HT-29 (cell line): ENCODE measurements around the gene HGD. TPM values are rescaled to one million over a fixed set of nuclear protein-coding genes. Genes with fewer than 3 reads are reported as not detected.
"Not testable (repeated sequence)": the region's sequence is repeated elsewhere in the genome, so short reads cannot be mapped to it uniquely, and the experiment has no call there.

ENCODE experiments used
- DNase-seq: peaks from one replicate; pipeline ENCODE4 v3.0.0-alpha.2; 2015; ENCODE audit warnings: low spot score
- total RNA-seq: library from RNA; depleted of rRNA; stranded (reverse); fragments of >200 nt; shearing (Covaris generic); gene quantifications from 2 replicates; pipeline ENCODE4 v1.2.3, GENCODE V29; 2014

Gene HGD
- total RNA-seq, 1 experiment from 2014 or later: 17.6 TPM

DNA sequence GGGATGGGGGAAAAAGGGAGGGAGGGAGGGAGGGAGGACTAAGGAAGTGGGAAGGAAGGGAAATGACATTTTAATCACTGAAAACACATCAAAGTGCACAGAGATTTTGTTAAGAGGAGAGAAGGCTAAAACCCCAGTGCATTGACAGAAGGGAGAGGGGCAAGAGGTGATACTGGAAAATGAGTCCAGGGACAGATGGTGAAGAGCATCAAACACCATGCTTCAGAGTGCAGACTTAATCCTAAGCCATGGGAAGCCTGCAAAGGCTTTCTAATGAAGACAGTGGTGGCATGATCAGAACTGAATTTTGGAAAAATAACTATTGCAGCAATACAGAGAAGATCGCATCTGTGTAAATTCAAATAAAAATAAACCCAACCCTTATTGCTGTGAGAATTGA lies 41.8 kb downstream of the HGD start:
- no peak for DNase-seq

DNA sequence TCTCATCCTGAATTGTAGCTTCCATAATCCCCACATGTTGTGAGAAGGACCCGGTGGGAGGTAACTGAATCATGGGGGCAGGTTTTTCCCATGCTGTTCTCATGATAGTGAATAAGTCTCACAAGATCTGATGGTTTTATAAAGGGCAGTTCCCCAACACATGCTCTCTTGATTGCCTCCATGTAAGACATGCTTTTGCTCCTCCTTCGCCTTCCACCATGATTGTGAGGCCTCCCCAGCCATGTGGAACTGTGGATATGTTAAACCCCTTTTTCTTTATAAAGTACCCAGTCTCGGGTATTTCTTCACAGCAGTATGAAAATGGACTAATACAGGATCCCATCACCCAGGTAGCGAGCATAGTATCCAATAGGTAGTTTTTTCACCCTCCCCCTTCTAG lies 43.2 kb downstream of the HGD start:
- not testable (repeated sequence) for DNase-seq

DNA sequence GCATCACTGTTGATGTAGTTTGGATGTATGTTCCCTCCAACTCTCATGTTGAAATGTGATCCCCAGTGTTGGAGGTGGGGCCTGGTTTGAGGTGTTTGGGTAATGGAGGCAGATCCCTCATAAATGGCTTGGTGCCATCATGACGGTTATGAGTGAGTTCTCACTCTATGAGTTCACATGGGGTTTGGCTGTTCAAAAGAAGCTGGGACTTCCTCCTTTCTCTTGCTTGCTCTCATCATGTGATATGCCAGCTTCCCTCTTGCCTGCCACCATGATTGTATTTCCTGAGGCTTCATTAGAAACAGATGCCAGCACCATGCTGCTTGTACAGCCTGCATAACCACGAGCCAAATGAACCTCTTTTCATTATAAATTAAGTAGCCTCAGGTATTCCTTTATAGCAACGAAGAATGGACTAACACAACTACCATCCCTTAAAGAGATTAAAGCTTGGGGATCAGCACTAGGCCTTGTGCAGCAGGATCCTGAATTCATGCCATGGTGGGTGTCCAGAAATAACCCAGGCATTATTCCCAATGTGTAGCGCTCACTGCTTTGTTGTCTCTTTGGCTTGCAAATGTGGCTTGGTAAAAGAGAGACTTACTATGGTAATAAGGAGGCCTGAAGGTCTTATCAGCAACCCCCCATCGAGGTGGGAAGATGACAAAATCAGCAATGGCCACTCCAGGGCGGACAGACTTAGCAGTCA lies 44.0 kb downstream of the HGD start:
- DNase-seq: no peak

DNA sequence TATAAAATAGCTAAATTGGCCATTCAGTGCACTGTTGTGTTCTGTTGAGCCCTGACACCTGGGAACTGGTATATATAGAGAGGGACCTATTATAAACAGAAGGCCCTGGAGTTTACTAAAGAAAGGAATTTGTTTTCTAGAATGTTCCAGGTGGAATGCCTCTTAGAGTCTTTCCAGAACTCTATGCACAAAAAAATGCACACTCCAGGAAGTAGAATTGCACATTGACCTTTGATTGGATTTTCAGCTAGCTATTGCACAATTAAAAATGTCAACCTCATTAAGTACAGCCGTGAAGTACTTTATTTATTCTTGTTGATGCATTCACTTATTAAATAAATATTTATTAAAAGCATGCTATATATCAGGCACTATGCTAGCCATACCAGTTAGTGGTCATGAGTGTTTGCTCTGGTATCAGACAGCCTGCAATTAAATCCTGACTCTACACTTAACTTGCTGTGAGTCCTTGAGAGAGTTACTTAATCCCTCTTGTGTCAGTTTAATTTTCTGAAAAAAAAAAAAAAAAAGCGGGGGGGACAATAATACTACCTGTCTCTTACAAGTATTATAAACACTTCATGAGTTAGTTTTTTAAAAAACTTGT lies 45.1 kb downstream of the HGD start:
- DNase-seq: peak; percentile 44

DNA sequence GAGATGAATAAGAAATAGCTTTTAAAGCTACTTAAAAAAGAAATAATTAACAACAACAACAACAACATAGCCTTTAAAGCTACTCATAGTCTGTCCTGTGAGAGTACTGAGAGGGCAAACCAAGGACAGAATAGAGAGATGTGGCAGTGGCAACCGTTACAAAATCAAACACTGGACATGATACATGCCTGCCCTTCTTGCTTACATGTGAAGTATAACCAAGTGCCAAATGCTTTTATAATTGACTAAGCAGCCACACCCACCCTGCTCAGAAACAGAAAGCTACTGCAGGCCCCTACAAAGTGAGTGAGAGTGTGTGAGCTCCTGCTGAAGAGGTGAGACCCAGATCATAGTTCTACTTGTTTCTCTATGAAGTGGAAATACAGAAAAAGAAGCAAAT lies 47.5 kb downstream of the HGD start:
- DNase-seq: no peak

DNA sequence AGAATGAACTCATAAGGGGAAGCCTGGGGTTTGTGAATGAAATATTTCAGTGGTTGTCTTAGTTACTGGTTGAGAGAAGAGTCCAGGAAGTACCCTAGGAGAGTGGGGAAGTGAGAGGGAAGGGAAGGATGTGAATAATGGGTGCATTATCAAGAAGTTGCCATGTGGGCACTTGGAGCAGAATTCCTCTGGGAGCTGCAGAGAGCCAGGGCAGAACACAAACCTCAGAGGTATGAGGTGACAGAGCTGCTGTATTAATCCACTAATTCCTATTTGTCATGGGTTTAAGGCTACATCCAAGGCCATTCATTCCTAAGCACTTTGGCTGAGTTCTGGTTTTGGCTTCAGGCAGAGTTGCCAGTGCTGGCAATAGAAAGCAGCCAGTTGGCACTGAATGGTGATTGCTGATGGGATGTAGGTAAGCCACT lies 56.9 kb downstream of the HGD start:
- no peak for DNase-seq

DNA sequence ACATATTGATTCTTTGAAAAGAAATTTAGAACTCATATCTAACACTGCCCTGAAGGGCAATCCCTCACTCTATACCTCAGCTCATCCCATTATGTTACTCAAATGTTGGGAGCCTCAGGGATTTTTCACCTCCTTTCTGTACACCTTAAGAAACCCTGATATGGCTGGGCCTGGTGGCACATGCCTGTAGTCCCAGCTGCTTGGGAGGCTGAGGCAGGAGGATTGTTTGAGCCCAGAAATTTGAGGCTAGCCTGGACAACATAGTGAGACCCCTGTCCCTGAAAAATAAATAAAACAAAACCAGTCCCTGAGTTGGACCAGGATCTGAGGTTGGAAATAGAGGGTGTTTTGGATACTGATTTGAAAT lies 58.3 kb downstream of the HGD start:
- no peak for DNase-seq

DNA sequence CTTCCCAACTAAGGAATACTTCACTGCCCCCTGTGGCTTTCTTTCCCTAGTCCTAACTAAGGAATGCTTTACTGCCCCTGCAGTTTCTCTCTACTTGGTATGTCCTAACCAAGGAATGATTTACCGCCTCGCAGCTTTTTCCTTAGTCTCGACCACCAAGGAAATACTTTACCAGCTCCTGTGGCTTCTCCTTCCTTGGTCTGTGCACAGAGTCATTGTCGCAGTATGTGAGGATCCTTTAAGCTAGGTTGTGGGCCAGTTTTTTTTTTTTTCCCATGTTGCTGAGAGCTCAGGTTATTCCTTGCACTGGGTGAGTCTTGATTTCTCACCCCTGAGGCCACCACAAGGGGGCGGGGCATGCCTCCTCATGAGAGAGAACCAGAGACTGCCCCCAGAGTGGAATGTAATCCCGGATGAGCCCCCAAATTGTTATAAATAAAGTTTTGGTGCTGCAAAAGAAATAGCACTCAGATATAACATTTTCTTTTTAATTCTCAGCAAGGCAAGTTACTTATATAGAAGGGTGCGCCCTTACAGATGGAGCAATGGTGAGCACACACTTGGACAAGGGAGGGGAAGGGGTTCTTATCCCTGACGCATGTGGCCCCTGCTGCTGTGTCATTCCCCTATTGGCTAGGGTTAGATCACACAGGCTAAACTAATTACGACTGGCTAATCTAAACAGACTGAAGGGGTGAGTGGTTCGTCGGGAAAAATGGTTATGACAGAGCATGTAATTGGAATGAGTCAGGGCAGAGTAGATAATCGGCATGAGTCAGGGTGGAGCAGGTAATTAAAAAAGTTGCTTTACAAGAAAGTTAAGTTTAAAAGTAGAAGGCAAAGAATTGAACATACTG lies 58.9 kb downstream of the HGD start:
- DNase-seq: peak; percentile 59

DNA sequence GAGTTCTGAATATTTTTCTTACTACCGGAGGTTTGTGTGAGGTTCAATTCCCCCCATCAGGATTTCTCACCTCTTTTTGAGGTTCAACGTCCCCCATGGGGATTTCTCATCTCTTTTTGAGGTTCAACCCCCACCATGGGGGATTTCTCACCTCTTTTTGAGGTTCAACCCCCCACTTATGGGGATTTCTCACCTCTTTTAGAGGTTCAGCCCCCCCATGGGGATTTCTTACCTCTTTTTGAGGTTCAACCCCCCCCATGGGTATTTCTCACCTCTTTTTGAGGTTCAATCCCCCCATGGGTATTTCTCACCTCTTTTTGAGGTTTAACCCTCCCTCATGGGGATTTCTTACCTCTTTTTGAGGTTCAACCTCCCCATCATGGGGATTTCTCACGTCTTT lies 59.6 kb downstream of the HGD start:
- no peak for DNase-seq

DNA sequence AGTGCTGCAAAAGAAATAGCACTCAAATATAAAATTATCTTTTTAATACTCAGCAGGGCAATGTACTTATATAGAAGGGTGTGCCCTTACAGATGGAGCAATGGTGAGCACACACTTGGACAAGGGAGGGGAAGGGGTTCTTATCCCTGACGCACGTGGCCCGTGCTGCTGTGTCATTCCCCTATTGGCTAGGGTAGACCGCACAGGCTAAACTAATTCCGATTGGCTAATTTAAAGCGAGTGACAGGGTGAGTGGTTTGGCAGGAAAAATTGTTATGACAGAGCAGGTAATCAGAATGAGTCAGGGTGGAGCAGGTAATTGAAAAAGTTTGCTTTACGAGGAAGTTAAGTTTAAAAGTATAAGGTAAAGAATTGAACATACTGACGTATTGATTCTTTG lies 65.3 kb downstream of the HGD start:
- DNase-seq: peak; percentile 29

DNA sequence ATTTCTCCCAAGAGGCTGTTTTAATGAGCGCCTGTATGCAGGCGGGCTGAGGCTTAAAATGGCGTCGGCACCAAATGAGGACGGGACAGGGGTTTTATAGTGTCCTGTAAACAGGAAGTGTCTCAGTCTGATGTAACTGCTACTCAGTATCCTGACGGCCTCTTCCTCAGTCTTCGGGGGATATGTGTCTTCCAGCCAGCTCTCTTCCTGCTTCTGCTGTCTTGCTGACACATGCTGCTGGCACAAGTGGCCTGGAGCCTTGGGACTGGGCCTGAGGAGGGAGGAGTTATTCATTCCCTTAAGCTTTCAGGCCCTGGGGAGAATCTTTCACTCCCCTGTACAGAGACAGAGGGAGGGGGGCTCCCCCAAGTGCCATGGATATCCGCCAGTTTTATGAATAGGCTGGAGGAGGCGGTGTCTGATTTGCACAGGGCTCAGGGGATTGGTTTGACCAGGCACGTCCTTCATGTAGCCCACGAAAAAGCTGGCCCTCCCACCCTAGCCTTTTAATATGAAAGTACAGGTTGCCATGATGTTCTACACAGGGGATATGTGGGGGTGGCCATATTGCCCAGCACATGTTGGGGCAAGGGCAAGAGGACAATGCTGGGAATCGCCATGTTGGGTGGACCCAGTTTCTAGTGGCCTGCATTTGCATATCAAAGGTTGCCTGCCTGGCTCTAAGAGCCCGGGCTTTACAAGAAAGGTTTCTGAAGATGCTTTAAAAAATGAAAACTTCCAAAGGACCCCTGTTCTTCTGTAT lies 66.0 kb downstream of the HGD start:
- DNase-seq: no peak

DNA sequence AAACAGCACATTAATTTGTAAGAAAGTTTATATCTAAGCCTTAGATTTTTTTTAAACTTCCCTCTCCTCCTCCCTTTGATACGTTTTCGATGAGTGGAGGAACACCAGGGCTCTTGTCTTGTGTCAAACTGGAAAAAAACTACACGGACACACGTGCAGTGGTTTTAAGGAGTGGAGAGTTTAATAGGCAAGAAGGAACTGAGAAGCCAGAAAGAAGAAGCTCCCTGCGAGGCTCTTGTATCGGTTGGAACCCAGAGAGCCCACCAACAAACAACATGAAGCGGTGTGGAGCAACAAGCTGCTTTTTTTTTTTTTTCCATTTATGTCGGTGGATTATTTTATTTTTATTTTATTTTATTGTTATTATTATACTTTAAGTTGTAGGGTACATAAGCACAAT lies 67.3 kb downstream of the HGD start:
- DNase-seq: no peak

DNA sequence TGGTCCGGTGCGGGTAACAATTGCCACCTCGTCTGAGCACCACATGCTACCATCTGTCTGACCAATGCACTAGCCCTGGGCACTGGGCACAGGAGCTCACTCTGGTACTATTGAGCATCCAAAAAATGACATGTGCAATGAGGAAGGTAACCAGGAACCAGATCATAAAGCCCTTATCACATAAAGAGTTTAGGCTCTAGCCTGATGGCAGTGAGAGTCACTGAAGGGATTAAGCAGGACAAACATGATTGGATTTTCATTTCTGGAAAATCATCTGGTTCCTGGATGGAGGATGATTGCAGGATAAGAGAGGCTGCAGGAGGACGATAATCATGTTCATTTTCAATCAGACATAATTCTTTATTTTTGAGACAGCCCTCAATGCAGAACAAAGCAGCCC lies 73.5 kb downstream of the HGD start:
- DNase-seq: no peak

DNA sequence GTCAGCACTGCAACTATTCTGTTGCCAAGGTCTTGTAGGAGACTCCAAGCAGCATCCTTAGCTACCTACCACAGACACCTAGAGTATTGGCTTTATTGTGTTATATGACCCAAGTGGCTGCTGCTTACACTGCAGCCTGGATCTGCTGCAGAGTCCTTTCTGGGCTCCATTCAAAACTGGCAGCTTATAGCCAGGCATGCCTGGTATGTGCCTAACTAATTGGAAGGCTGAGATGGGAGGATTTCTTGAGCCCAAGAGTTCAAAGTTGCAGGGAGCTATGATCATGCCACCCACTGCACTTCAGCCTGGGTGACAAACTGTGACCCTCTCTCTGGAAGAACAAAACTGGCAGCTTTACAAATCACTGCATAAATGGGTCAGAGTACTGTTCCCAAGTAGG lies 77.3 kb downstream of the HGD start:
- DNase-seq: peak; percentile 20

DNA sequence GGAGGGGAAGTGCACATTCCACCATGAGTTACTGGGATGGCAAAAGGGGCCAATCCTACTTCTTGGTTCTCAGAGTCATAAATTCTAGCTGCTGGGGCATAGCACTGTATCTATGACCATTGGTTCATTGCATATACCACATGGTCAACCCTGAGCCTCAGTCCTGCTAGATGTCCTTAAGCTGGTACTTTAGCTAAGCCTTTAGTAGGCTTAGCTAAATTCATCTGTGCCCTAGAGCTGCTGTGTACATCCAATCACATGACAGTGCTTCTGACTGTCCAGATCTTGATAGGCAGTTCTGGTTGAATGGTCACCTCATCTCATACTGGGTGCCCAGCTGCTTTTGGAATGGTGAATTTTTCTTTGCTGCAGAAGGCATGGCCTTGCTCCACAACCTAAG lies 77.7 kb downstream of the HGD start:
- no peak for DNase-seq

DNA sequence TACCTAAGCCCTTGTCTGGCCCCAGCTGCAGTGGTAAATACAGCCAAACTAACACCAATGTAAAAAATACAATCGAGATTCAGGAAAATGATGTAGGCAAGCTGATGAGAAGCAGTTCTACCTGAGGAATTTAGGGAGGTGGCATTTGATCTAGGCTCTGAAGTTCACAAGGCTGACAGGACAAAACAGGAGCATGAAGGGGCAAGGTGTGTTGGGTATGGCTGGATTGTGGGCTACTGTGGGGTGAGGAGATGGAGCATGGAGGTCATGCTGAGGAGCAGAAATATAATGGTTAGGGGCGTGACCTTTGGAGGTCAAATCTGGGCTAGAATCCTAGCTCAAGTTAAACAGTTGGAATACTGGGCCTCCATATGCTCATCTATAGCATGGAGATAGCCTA lies 79.4 kb downstream of the HGD start:
- DNase-seq: no peak

DNA sequence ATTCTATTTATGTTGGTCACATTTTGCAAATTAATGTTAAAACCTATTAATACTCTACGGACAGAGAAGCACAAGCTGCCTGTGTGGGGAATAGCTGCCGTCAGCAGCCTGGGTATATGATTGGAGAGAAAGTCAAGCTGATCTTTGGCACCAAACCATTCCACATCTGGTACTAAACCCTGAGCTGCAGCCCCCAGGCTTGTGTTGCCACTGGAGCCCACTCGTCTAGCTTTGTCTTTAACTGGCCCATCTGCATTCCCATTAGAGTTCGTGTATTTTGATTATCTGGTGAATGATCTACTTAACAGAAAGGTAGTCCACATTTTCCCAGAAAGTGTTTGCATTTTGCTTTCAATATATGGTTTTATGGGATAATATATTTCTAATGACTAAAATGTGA lies 80.5 kb downstream of the HGD start:
- no peak for DNase-seq

DNA sequence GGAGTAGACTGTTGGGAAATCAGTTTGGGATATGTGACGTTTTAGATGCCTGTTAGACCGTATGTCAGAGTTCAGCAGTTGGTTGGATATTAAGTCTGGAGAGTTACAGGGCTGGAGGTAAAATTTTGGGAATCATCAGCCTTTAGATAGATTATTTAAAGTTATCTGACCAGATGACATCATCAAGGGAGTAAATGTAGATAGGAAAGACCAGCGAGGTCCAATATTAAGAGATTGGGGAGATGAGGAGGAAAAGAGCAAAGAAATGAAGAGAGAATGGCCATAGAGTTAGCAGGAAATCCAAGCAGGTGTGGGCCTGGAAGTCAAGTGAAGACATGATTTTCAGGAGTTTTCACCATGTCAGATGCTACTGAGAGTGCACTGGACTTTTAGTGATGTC lies 82.8 kb downstream of the HGD start:
- DNase-seq: no peak

DNA sequence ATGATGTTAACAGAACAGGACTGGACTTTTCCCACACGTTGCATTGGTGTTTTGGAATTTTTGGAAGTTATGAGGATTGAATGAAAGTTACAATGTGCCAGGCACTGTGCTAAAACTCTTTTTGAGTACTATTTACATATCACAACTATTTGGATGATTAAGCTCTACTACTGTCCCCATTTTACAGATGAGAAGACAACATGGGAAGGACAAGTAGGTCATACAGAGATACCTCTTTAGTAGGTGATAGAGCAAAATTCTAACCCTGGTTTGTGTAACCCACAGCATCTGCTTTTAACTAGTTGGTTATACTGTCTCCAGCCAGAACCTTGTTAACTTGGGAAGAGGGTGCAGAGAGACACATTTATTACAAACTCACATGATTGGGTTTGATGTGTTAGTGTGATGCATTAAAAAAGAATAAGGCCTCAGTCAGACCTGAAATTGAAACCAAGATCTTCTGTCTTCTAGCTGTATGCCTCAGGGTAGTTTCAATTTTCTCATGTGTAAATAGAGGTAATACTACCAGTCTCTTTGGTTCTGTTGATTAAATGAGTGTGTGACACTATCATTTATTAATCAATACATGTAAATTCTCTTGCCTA lies 84.5 kb downstream of the HGD start:
- no peak for DNase-seq

DNA sequence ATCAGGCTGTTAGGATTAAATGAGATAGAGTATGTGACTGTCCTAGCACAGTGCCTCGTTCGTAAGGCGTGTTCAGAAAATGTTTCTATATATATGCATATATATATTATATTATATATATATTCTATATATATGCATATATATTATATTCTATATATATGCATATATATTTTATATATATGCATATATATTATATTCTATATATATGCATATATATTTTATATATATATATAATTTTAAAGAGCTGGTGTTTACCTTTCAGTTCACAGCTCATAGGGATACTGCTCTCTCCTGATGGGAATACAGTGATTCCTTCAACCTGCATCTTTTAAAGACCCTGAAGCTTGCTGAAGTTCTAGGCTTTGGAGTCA lies 85.2 kb downstream of the HGD start:
- no peak for DNase-seq

DNA sequence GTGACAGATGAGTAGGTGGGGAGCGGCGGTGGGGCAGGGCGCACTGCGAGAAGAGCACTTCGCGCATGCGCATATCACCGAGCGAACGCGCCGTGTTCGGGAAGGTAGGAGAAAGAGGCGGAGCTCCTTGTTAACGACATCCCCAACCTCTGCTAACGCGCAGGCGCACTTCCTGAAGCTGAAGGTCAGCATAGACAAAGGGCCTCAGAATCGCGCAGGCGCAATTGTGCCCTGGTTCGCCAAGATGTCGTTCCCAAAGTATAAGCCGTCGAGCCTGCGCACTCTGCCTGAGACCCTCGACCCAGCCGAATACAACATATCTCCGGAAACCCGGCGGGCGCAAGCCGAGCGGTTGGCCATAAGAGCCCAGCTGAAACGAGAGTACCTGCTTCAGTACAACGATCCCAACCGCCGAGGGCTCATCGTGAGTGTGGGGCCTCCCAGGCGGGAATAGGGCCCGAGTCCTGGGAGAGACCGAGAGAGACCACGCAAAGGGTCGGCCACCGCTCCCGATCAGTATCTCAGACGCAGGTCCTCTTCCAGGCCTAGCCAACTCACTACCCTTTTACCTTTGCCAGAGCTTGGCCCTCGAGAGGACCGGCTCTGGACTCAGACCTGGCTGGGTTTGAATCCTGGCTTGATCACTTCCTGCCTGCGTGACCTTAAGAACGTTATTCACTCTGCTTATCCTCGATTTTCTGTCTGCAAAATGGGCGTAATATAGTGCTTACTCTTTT lies 85.8 kb downstream of the HGD start, which contains the start of gene NDUFB4:
Gene NDUFB4 (plus strand): TSS at position 221 of the 737 bp plus-strand sequence. CDS start 24 bp downstream, at position 245.
- peak; percentile 99 for DNase-seq
